Lung (tissue), 12 donors: ENCODE data around the gene C20orf96. TPM values are rescaled to one million over a fixed set of nuclear protein-coding genes. Genes with fewer than 3 reads are reported as not detected.

ENCODE experiments used
- ATAC-seq: fragments of 200-7000 bp; cut with Tn5 transposase; one replicate; pipeline ENCODE4 v1.9.1; 2020; ENCODE audit warnings: moderate number of reproducible peaks; ENCODE audit not compliant: insufficient read depth, low FRiP score
- DNase-seq, 3 donors: peaks; one replicate each; pipeline ENCODE4 v3.0.0-alpha.2; 2013 to 2017
- H3K27ac ChIP-seq, 2 donors: one replicate each; pipeline ENCODE4 v1.5.1; 2013; ENCODE audit warnings: mild to moderate bottlenecking in 2 of 2, moderate library complexity in 2 of 2, control low read depth in 1 of 2, inconsistent platforms in 1 of 2, low read depth in 1 of 2, low read length in 1 of 2
- H3K27me3 ChIP-seq, 3 donors: one replicate each; pipeline ENCODE4 v1.5.1; 2013; ENCODE audit warnings: low read length in 2 of 3; ENCODE audit not compliant: control insufficient read depth in 3 of 3, insufficient read depth in 3 of 3
- H3K36me3 ChIP-seq, 4 donors: one replicate each; pipeline ENCODE4 v1.5.1; 2013; ENCODE audit warnings: low read length in 4 of 4, mild to moderate bottlenecking in 1 of 4, moderate library complexity in 1 of 4; ENCODE audit not compliant: control insufficient read depth in 4 of 4, insufficient read depth in 4 of 4
- H3K4me1 ChIP-seq, 5 donors: one replicate each; pipeline ENCODE4 v1.5.1; 2013; ENCODE audit warnings: low read length in 5 of 5, mild to moderate bottlenecking in 2 of 5, moderate library complexity in 1 of 5; ENCODE audit not compliant: control insufficient read depth in 5 of 5, insufficient read depth in 5 of 5
- H3K4me3 ChIP-seq: one replicate; pipeline ENCODE4 v1.5.1; 2013; ENCODE audit warnings: mild to moderate bottlenecking, control low read depth, moderate library complexity
- H3K9ac ChIP-seq, 2 donors: one replicate each; pipeline ENCODE4 v1.5.1; 2013; ENCODE audit warnings: low read length in 2 of 2, control low read depth in 1 of 2; ENCODE audit not compliant: insufficient read depth in 1 of 2
- H3K9me3 ChIP-seq, 4 donors: one replicate each; pipeline ENCODE4 v1.5.1; 2013; ENCODE audit warnings: low read length in 3 of 4, mild to moderate bottlenecking in 1 of 4, moderate library complexity in 1 of 4; ENCODE audit not compliant: control insufficient read depth in 4 of 4, insufficient read depth in 3 of 4
- WGBS, 2 donors: extraction: QIAGEN DNeasy Blood & Tissue Kit; methylation state at CpG; one replicate each; pipeline ENCODE4 v1.1.7; 2013; 5-methylcytosine and 5-hydroxymethylcytosine counted together
- polyA plus RNA-seq, 2 donors: library from polyadenylated mRNA; stranded (reverse); fragments of 200-250 nt; gene quantifications; one replicate each; pipeline ENCODE4 v1.2.1, GENCODE V29; 2013
- total RNA-seq, 2 donors: library from RNA; depleted of rRNA in 1 of 2; stranded (reverse); fragments of >200 nt in 1 of 2; gene quantifications; one replicate each; pipeline ENCODE4 v1.2.1, GENCODE V29; 2014 to 2021
- TF ChIP-seq, protein P1 (sequence below): IDR thresholded peaks from 2 replicates; pipeline ENCODE4 v1.5.1; 2012; ENCODE audit warnings: mild to moderate bottlenecking; ENCODE audit errors: control extremely low read depth, extremely low read depth
- donor health status: control.
- donor health status: control.
- donor health status: Bipolar disorder and iron deficiency.
- donor health status: healthy.
- donor health status: DM: yes; HTN: yes; CAD: no.

The C20orf96 gene
- total and polyA plus RNA-seq, 4 donors: 5.2 to 22.4 (median 10.5) TPM

DNA sequence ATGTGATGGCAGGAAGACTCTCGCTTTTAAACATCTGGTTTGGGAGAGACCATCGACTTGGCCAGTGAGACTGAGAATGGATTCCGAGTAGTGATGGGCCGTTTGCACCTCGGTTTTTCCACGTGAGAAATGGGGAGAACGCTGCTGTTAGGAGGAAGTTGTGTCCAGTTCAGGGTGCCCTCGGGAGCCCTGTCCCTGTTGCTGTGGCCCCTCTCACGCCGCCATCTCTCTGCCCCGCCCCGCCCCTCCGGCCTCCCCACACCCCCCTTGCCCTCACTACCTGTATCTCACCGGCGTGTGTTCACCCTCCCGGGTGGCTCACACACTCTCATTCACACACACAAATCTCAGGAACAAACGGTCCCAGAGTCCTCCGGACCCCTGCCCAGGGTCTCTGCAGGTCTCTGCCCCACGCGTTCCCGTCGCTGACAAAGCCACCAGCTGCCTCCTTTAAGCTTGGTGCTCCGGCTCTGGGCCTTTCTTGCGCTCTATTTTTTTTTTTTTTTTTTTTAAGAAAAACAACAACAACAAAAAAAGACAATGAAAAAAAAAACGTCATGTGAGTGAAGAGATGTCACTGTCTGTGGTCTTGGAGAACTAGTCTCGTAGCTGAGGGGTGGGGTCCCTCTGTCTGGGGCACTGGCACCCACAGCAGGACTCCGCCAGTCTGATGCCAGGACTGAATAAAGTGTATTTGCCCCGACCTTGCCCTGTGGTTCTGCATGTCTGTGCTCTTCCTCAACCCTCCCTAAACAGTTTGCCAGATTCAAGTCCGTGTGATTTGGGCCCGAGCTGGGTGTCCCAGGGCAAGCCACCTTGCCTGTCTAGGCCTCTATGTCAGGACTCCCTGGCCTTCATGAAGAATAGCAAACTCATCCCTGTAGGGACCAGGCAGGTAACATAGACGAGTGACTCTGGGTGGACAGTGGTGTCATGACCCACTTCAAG is 37.8 kb upstream of the C20orf96 start:
- TF ChIP-seq, protein P1, sequence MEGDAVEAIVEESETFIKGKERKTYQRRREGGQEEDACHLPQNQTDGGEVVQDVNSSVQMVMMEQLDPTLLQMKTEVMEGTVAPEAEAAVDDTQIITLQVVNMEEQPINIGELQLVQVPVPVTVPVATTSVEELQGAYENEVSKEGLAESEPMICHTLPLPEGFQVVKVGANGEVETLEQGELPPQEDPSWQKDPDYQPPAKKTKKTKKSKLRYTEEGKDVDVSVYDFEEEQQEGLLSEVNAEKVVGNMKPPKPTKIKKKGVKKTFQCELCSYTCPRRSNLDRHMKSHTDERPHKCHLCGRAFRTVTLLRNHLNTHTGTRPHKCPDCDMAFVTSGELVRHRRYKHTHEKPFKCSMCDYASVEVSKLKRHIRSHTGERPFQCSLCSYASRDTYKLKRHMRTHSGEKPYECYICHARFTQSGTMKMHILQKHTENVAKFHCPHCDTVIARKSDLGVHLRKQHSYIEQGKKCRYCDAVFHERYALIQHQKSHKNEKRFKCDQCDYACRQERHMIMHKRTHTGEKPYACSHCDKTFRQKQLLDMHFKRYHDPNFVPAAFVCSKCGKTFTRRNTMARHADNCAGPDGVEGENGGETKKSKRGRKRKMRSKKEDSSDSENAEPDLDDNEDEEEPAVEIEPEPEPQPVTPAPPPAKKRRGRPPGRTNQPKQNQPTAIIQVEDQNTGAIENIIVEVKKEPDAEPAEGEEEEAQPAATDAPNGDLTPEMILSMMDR: no peak
- WGBS, 2 donors: 58% methylated on average over 31 of the region's 31 CpGs
- Histone ChIP-seq H3K27ac (peak overlapping the region in 1 of 2 donors; percentile 7), H3K9me3 (no peaks in the 10 kb centered on the region), H3K4me1 (peaks cover 0 to 32% (median 6%) of the 10 kb centered on the region in 5 donors), H3K4me3 (no peak overlapping the region), H3K9ac (peak overlapping the region in 1 of 2 donors; percentile 69), H3K36me3 (peaks cover 0 to 21% (median 5%) of the 10 kb centered on the region in 4 donors), H3K27me3 (no peaks in the 10 kb centered on the region)
- no peak for ATAC-seq
- DNase-seq: peak in 1 of 3 donors; percentile 38

DNA sequence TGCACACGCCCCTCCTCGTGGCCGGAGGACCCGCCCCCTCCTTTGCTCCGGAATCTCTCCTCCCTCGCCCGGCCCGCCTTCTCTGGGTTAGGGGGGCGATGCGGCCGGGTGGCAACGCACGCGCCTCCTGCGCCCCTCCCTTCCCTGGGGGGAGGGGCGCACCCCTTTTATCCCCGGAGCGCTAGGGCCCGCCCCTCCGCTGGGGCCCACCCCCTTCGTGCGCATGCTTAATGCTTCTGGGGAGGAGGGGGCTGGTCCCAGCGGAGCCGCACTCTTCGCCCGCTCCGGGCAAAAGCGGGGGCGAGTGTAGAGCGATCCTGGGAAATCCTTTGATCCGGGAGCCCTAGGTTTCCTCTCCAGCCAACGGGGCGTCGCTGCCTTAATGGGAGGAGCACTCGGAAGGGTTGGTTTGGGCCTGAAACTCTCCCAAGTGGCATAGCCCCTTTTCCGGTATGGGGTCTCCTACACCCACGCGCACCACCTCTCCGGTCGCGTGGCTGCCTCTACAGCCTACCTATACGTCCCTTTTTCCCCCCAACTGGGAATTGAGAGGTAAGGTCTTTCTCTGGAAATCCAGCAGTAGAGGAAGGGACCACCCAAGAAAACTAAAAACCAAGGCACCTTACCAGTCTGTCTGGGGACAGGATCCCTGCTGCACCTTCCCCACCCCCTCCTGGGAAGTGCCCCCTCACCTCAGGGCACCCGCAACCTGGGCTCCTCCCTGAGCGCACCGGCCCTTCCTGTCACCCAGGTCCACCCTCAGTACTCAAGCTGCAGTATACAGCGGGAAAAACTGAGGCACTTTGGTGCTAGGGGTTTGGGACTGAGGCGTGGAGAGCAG is 36.9 kb upstream of the C20orf96 start:
- H3K27me3 ChIP-seq: no peaks in the 10 kb centered on the region
- TF ChIP-seq, protein P1: no peak
- DNase-seq (peak; percentile 96 to 98 (median 97)), ATAC-seq (peak; percentile 49)
- peak overlapping the region; percentile 7 to 36 for H3K27ac ChIP-seq
- WGBS, 2 donors: 6 to 9% methylated on average over 41 to 47 of the region's 47 CpGs
- H3K9ac ChIP-seq: peak overlapping the region in 1 of 2 donors; percentile 69
- peaks cover 0 to 21% (median 5%) of the 10 kb centered on the region in 4 donors for H3K36me3 ChIP-seq
- H3K4me3 ChIP-seq: peak overlapping the region; percentile 18
- H3K9me3 ChIP-seq: no peaks in the 10 kb centered on the region
- H3K4me1 ChIP-seq: peaks cover 0 to 32% (median 6%) of the 10 kb centered on the region in 5 donors

DNA sequence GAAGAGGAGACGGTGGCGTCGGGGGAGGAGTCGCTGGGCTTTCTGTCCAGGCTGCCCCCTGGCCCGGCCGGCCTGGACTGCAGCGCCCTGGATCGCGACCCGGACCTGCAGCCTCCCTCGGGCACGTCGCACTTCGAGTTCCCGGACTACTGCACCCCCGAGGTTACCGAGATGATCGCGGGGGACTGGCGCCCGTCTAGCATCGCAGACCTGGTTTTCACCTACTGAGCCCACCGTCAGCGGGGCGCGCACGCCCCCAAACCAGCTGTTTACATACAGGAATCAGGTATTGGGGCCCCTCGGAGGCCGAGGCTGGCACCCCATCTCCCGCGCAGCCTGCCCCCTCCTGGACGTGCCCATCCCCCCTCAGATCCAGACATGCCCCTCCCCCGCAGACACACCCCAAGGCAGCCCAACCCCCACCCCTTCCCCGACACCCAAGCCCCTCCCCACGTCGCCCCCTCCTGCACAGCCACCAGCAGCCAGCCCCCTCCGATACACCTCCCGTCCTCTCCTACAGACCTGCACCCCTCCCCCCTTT is 36.2 kb upstream of the C20orf96 start:
- peaks cover 0 to 21% (median 6%) of the 10 kb centered on the region in 4 donors for H3K36me3 ChIP-seq
- peak overlapping the region; percentile 86 to 94 for H3K27ac ChIP-seq
- peak overlapping the region; percentile 64 for H3K4me3 ChIP-seq
- H3K9ac ChIP-seq: no peak overlapping the region
- H3K27me3 ChIP-seq: no peaks in the 10 kb centered on the region
- TF ChIP-seq, protein P1: no peak
- DNase-seq (no peak), ATAC-seq (no peak)
- H3K9me3 ChIP-seq: no peaks in the 10 kb centered on the region
- WGBS, 2 donors: 0 to 1% methylated on average over 27 to 38 of the region's 38 CpGs
- H3K4me1 ChIP-seq: peaks cover 0 to 32% (median 6%) of the 10 kb centered on the region in 5 donors
